HG02938 (cell line): ENCODE measurements around the gene SP110.
"Not testable (repeated sequence)": the region's sequence is repeated elsewhere in the genome, so short reads cannot be mapped to it uniquely, and the experiment has no call there.

Experiments used
- ATAC-seq: cut with Tn5 transposase; IDR thresholded peaks from one replicate; pipeline ENCODE4 v1.9.1; 2021; ENCODE audit warnings: mild to moderate bottlenecking, moderate library complexity; ENCODE audit not compliant: unreplicated experiment

SP110 gene

DNA sequence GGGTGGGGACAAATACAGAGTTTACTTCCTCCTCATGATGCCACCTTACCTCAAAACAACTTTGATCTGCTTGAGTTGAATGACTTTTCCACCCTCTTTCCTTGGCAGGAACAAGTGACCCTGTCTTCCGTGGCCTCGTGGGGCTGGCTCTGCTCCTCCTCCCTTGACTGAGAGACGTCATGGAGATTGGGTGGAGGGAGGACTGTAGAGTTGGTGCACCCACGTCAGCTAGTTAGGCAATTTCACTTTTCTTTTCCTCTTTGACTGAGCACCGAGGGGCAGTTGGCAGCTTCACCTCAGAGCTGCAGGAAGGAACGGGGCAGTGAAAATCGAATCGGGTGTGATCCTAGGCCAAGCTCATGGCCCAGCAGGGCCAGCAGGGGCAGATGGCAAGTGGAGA is 5.7 kb upstream of the SP110 start, which contains the start of gene SP140:
SP140 (plus strand) TSS at position 251 of the 400 bp plus-strand sequence; CDS start at position 360, 109 bp downstream.
- peak; percentile 77 for ATAC-seq

GRCh38 chr2:230224458-230224857 is 4.7 kb upstream of the SP110 start:
- no peak for ATAC-seq

DNA sequence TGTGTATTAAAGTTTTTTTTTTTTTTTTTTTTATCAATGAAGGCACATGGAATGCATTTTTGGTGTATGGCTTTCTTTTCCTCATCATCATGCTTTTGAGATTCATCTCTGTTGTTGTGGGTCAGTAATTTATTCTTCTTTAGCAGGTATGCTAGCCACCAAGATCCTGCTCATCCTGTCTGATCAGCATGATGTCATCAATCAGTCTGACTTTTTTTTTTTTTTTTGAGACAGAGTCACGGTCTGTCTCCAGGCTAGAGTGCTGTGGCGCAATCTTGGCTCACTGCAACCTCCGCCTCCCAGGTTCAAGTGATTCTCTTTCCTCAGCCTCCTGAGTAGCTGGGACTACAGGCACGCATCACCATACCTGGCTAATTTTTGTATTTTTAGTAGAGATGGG is 3.0 kb upstream of the SP110 start:
- ATAC-seq: not testable (repeated sequence)

DNA sequence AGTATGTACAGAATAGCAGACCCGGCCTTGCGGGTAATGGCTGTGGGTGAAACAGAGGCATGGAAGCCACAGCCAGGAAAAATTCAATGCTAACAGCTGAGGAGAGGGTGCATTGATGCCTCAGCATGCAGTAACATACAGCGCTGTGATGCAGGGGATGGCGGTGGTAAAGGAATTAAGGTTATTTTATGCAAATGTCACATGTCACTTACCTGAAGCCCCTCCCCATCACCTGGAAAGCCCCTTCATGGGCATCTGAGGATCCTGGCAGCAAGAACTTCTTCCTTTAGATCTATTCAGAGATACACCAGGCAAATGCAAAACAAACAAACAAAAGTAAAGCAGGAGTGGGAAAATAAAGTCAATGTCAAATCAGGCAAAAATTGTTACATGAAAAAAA is 1.7 kb upstream of the SP110 start:
- no peak for ATAC-seq

- no peak for ATAC-seq
These were observed 674 bp upstream of the SP110 start for GRCh38 chr2:230220347-230220969.

- no peak for ATAC-seq
These were observed 1.4 kb downstream of the SP110 start for GRCh38 chr2:230218421-230218820.

DNA sequence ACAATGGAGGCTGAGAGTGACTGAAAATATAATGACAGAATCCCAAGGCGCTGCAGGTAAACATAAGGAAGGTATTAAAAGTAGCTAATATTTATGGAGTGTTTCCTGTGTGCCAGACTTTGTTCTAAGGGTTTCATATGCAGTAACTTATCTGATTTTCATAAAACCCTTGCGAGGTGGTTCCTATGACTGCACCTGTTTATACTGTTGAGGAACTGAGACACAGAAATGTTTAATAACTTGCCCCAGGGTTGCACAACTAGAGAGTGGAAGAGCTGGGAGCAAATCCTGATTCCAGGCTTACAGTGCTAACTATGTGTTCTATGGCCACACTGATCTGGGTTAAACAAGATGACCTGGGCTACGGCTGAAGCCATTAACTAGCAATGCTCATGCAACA is 2.4 kb downstream of the SP110 start:
- ATAC-seq: no peak

GRCh38 chr2:230216489-230216888 is 3.3 kb downstream of the SP110 start:
- ATAC-seq: no peak

DNA sequence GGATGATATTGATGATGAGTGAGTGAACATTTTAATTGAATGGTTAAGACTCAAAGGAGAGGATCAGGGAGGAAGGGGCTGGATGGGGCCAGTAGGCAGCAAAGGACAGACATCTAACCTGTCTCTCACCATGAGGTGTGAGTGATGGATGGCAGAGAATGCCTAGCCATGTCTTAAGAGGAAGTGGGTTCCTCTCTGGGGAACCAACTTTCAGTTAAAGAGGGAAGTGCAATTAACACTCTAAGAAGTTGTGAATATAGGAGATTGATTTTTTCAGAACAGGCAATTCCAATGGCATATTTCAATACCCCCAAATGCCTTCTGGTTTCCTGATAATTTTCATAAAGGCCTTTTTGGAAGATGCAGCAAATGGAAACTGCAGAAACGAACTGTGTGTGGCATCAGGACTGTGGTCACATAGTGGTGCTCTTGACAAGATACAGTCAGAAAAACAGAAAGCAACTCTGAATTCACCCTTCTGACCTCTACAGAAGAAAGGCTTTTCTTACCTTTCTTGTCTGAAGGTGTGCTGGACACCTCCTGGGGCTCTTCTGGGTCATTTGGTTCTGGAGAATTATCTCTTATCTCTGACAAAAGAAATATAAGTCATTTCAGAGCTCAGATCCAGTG is 10.2 kb downstream of the SP110 start:
- peak; percentile 46 for ATAC-seq

- ATAC-seq: no peak
These were observed 11.2 kb downstream of the SP110 start for GRCh38 chr2:230208576-230208975.

DNA sequence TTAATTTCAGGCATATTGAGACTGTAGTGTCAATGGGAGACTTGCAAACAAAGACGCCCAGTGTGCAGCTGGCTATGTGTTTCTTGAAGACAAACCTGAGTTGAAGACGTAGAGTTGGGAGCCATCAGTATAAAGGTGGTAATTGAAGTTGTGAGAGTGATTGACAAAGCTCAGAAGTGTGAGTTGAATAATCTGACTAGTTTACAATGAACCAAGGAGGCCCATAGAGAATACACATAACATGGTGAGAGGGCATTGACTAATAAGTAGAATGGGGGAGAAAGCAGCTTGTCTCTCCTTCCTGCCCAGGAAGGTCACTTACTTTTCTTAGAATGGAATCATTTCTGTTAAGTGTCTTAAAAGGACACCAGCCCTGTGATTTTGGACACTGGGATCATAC is 14.1 kb downstream of the SP110 start:
- ATAC-seq: no peak

DNA sequence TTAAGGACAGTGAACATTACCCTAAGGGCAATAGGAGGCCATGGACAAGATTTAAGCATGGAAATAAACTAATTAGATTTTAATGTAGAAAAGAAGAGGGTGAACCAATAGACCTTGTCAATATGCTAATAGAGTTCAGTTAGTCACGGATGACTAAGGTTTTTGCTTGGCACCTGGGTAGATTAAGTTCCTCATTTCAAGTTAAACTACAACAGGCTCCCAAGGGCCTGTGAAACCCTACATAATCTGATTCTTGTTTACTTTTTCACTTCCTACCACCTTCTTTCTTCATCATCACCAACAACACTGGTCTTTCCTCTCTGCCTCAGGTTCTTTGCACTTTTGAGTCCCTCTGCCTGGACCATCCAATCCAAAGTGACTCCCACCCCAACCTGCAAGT is 14.8 kb downstream of the SP110 start:
- peak; percentile 42 for ATAC-seq

DNA sequence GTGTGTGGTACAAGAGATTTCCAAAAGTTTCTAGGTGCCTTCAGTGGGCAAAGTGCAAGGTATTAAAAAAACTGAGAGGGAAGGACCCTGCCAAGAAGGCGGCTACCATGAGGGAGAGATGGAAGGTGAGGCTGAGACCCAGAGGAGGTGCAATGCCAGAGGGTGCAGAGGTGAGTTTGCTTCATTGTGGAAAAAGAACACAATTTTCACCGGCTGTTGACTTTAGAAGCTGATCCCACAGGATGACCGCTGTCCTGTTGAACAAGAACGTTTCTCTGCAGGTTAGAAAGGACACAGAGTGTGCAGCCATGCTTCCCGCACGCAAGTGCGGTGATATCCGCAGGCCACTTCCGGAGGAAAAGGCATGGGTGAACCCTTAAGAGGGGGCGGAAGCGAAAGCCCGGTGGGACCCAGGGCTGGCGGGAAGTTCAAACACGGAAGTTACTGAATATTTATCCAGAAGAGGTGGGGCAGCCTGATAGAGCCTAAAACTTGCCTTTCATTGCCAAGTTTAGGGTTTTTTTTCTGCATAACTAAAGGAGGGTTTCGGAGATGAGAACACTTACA is 16.6 kb downstream of the SP110 start:
- ATAC-seq: peak; percentile 42

DNA sequence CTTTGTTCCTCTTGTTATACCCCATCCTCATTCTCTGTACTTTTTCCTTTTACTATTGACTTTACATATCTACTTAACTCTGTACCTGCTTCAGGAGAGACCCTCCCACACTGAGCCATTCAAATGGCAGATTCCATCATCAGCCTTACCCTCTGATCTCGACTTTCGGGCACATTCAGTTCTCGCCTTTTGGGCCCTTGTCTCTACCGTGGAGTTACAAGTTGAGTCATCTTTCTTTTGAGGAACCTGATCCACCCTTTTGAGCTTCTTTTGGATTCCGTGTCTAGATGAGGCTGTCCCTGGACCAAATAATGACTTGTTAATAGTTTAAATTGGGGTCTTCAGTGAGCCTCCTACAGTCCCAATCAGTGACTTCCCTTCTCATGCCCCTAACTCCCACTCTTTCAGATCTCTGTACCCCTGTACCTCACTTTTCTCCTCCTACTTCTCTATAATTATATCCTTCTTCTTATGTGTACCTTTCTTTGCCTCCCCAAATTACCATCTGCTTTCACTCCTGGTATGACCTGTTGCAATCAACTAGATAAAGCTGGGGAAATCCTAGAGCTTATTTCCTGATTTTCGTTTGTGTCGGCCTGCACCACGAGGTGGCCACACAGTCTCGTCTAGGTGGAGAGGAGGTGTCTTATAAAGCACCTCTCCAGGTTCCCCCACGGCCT is 17.2 kb downstream of the SP110 start:
- peak; percentile 48 for ATAC-seq

- ATAC-seq: no peak
These were observed 34.8 kb downstream of the SP110 start for GRCh38 chr2:230184727-230185578.

- ATAC-seq: no peak
These were observed 38.6 kb downstream of the SP110 start for GRCh38 chr2:230181195-230181594.

DNA sequence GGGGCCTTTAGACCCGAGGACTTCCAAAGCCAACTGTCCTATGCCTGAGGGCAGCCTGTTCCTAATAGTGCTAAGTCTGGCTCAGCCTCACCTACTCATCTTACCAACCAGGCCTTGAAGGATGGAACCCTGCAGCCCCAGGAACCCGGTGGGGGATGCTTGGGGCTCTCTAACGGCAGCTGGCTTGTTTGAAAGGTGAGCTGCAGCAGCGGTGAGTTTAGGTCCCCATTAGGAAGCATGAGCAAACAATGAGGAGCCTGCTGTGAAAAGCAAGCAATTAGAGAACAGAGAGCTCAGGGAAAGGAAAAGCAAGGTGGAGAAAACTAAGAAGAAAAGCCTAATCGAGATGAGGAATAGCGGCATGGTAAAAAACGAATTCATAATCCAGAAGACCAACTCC is 39.9 kb downstream of the SP110 start:
- no peak for ATAC-seq

DNA sequence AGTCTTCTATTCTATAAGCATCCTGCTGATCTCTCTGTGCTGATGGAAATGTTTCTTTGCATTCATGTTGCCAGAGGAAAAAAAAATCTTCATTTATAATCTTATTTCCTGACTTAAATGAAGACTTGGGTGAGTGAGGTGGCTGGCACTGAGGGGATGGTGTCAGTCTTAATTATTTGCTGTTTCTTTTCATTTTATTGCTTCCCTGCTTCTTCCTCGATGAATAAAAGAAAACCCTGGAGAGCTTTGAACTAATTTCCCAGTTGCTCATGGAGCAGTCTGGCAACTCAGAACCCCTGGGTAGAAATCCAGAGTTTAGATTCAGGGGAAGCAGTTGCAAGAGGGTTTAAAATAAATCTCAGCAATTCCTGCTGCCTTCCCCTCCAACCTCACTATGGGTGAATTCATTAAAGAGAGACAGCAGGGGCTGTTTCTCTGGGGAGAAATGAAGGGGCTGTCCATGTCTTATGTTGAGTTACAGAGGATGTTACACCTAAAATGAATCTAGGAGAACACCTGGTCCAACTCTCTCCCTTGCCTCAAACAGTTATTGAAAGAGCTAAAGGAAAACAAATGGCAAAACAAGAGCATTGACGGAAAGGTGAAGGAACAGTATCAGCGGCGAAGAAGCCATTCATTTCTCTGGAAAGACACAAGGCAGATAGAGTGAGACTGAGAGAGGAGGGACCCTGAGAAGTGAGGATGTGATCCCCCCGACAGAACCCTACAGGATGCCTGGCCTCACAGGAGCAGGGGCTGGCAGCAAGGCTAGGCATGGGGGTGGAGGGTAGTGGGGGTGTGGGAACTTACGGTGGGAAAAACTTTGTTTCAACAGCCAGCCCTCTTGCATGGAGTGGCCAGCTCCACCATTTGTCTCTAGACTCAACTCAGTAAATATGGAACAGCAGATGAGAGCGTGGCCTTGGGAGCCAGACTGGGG is 41.0 kb downstream of the SP110 start:
- ATAC-seq: no peak

DNA sequence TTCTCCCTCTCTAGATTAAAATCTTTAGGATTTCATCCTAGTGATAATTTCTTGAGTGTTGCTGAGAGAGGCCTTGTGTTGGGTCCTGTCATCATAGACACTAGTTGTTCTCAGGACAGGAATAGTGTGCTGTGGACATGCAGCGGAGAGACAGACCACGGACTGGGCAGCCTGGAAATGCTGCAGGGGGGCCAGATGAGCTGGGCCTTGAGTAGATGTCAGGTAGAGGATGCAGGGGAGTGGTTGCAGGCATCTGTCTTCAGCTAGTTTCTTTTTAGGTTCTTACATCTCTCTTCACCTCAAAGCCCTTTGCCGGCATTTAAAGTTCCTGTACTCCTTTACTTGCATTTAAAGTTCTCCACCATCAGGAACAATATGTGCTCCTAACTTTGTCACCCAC is 42.8 kb downstream of the SP110 start:
- no peak for ATAC-seq

- no peak for ATAC-seq
These were observed 45.3 kb downstream of the SP110 start for GRCh38 chr2:230174466-230174865.
